ENCODE measurements around the gene GUCA2B. TPM values are rescaled to one million over a fixed set of nuclear protein-coding genes. Genes with fewer than 3 reads are reported as not detected.

Gene GUCA2B
- not detected in 2 replicates for total RNA-seq (2022)
- Bru-seq, nascent RNA: not detected
- BruChase-seq, experiment 1, labeled RNA remaining after a 6-hour chase: not detected
- BruChase-seq, experiment 2, labeled RNA remaining after a 2-hour chase: not detected
- long read RNA-seq: 0 reads

DNA sequence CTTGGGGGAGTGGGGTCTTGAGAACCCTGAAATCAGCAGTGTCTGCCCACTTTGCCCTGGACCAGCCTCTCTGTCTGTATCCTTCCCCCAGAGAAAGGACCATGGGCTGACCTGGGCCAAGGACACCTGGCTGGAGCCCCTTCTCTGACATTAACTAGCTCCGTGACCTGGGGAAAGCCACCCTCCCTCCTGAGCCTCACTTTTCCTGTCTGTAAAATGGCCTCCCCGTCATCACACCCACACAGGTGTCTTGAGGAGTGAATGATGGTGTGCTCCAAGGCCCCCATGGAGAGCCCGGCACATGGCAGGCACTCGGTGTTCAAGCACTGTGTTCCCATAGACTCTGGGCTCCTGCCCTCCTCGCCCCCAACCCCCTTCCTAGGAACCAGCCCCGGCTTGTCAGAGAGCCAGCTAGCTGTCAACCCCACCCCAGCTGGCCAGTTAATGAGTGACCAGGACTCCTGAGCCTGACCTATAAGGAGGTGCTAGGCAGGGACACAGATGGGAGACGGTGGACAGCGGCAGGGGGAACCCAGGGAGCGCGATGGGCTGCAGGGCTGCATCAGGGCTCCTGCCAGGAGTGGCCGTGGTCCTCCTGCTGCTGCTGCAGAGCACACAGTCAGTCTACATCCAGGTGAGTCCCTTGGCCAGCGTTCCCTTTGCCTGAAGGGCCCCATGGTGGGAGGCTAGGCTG lies at the start of gene GUCA2B:
Gene GUCA2B, plus strand, starts transcription at position 504 of the 694 bp plus-strand sequence. Its CDS starts 41 bp downstream, at position 545.
- Mint-ChIP-seq H3K4me1 (ENCODE audit: insufficient read depth, unreplicated experiment) (no peaks in the 10 kb centered on the region), H3K36me3 (ENCODE audit: insufficient read depth, unreplicated experiment) (no peaks in the 10 kb centered on the region), H3K27me3 (ENCODE audit: insufficient read depth, unreplicated experiment) (peaks cover 15% of the 10 kb centered on the region), H3K9me3 (ENCODE audit: unreplicated experiment) (no peaks in the 10 kb centered on the region), H3K27ac (ENCODE audit: low read depth, unreplicated experiment) (no peak within 1 kb of the TSS), H3K4me3 (ENCODE audit: unreplicated experiment) (no peak within 1 kb of the TSS)
- no peak for DNase-seq (ENCODE audit: unreplicated experiment)
- ChIA-PET POLR2A (no interaction called here), CTCF (interaction anchor here (4.5 to 7.3 kb wide), 2 partner anchors 20 kb away, joined by 26 to 87 read pairs; no protein-coding TSS in a partner anchor)
- TF ChIP-seq, protein P1, sequence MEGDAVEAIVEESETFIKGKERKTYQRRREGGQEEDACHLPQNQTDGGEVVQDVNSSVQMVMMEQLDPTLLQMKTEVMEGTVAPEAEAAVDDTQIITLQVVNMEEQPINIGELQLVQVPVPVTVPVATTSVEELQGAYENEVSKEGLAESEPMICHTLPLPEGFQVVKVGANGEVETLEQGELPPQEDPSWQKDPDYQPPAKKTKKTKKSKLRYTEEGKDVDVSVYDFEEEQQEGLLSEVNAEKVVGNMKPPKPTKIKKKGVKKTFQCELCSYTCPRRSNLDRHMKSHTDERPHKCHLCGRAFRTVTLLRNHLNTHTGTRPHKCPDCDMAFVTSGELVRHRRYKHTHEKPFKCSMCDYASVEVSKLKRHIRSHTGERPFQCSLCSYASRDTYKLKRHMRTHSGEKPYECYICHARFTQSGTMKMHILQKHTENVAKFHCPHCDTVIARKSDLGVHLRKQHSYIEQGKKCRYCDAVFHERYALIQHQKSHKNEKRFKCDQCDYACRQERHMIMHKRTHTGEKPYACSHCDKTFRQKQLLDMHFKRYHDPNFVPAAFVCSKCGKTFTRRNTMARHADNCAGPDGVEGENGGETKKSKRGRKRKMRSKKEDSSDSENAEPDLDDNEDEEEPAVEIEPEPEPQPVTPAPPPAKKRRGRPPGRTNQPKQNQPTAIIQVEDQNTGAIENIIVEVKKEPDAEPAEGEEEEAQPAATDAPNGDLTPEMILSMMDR (IDR thresholded peaks at IDR 0.05; ENCODE audit: unreplicated experiment): no peak
- intact Hi-C loops (cut with micrococcal nuclease): no loop called here
- BruUV-seq (replicated peaks): no TSS peak

DNA sequence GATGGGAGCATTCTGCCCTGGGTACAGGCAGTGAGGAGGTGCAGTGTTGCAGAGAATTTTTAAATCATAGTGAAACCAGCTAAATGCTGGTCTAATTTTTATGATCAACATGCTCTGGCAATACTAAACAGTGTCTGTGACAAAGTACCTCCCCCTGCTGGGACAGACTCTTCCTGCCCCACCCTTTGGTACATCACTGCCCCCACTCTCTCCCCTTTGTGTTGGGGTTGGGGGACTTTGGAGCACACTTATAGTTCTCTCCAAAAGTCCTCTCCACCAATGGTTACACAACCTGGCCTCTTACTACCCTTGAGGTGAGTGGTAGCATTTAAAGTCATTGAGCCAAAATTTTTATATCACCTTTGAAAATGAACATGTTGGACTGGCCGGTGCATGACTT lies 48.2 kb upstream of the GUCA2B start:
- BruUV-seq (replicated peaks): no TSS peak
- Mint-ChIP-seq H3K9me3 (ENCODE audit: unreplicated experiment) (peaks cover 8% of the 10 kb centered on the region), H3K27ac (ENCODE audit: low read depth, unreplicated experiment) (no peak overlapping the region), H3K4me1 (ENCODE audit: insufficient read depth, unreplicated experiment) (no peaks in the 10 kb centered on the region), H3K4me3 (ENCODE audit: unreplicated experiment) (no peak overlapping the region), H3K27me3 (ENCODE audit: insufficient read depth, unreplicated experiment) (peaks cover 36% of the 10 kb centered on the region), H3K36me3 (ENCODE audit: insufficient read depth, unreplicated experiment) (no peaks in the 10 kb centered on the region)
- intact Hi-C loops (cut with micrococcal nuclease): no loop called here
- POLR2A ChIA-PET: no interaction called here
- DNase-seq (ENCODE audit: unreplicated experiment): no peak
- CTCF ChIA-PET: interaction anchor here (1.3 kb wide), 1 partner anchor 69 kb away, joined by 3 read pairs; no protein-coding TSS in a partner anchor
- TF ChIP-seq, protein P1 (IDR thresholded peaks at IDR 0.05; ENCODE audit: unreplicated experiment): no peak

DNA sequence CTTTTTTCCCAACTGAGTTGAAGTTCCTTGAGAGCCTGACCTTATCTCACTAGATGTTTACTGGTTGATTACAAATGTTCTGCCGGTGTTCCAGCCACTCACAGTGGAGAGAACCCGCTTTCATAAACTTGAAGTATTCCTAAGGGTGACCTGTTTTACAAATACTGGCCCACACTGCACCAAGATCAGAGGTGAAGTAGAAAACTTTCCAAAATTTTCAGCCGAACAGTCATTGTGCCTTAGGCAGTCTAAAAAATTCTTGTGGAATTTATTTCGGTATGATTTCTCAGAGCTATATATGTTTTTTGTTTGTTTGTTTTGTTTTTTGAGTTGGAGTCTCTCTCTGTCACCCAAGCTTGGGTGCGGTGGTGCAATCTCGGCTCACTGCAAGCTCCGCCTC lies 44.9 kb upstream of the GUCA2B start:
- H3K36me3 Mint-ChIP-seq (ENCODE audit: insufficient read depth, unreplicated experiment): no peaks in the 10 kb centered on the region
- peaks cover 4% of the 10 kb centered on the region for H3K27me3 Mint-ChIP-seq (ENCODE audit: insufficient read depth, unreplicated experiment)
- TF ChIP-seq, protein P1 (IDR thresholded peaks at IDR 0.05; ENCODE audit: unreplicated experiment): no peak
- POLR2A ChIA-PET: interaction anchor here (1.1 kb wide), 1 partner anchor 11 kb away, joined by 3 read pairs; no protein-coding TSS in a partner anchor
- intact Hi-C loops (cut with micrococcal nuclease): no loop called here
- no peak for DNase-seq (ENCODE audit: unreplicated experiment)
- no peak overlapping the region for H3K27ac Mint-ChIP-seq (ENCODE audit: low read depth, unreplicated experiment)
- H3K9me3 Mint-ChIP-seq (ENCODE audit: unreplicated experiment): no peaks in the 10 kb centered on the region
- H3K4me1 Mint-ChIP-seq (ENCODE audit: insufficient read depth, unreplicated experiment): no peaks in the 10 kb centered on the region
- CTCF ChIA-PET: interaction anchor here (0.5 to 0.6 kb wide), 2 partner anchors 21 to 380 kb away, joined by 3 to 7 read pairs; no protein-coding TSS in a partner anchor
- no peak overlapping the region for H3K4me3 Mint-ChIP-seq (ENCODE audit: unreplicated experiment)
- BruUV-seq (replicated peaks): no TSS peak

DNA sequence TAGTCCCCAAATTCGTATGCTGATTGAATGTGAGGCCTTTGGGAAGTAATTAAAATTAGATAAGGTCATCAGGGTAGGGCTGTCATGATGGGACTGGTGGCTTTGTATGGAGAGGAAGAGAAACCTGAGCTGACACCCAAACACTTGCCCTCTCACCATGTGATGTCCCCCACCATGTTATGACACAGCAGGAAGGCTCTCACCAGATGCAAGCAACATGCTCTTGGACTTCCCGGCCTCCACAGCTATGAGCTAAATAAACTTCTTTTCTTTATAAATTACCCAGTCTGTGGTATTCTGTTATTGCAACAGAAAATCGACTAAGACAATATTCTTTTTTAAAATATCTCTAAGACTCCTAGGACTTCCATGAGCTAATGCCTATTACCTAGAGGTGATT lies 43.6 kb upstream of the GUCA2B start:
- no peaks in the 10 kb centered on the region for H3K36me3 Mint-ChIP-seq (ENCODE audit: insufficient read depth, unreplicated experiment)
- H3K4me3 Mint-ChIP-seq (ENCODE audit: unreplicated experiment): no peak overlapping the region
- ChIA-PET POLR2A (no interaction called here), CTCF (interaction anchor here (0.6 kb wide), 1 partner anchor 213 kb away, joined by 6 read pairs; no protein-coding TSS in a partner anchor)
- no peaks in the 10 kb centered on the region for H3K4me1 Mint-ChIP-seq (ENCODE audit: insufficient read depth, unreplicated experiment)
- BruUV-seq (replicated peaks): no TSS peak
- no peak for DNase-seq (ENCODE audit: unreplicated experiment)
- intact Hi-C loops (cut with micrococcal nuclease): no loop called here
- no peaks in the 10 kb centered on the region for H3K9me3 Mint-ChIP-seq (ENCODE audit: unreplicated experiment)
- TF ChIP-seq, protein P1 (IDR thresholded peaks at IDR 0.05; ENCODE audit: unreplicated experiment): no peak
- no peaks in the 10 kb centered on the region for H3K27me3 Mint-ChIP-seq (ENCODE audit: insufficient read depth, unreplicated experiment)
- H3K27ac Mint-ChIP-seq (ENCODE audit: low read depth, unreplicated experiment): no peak overlapping the region

Measured in MCF 10A (cell line).